Adrenal gland (tissue), 12 donors: ENCODE measurements around the gene TACR2. TPM values are rescaled to one million over a fixed set of nuclear protein-coding genes. Genes with fewer than 3 reads are reported as not detected.

Experiments used
- DNase-seq, 7 donors: peaks; one replicate each; pipeline ENCODE4 v3.0.0-alpha.2; 2019 to 2020
- H3K27ac ChIP-seq, 5 donors: fragments of 200-600 bp; sonication (generic) in 4 of 5; 1 replicate in 3 of 5; 2 replicates in 2 of 5; pipeline versions ENCODE4 v1.5.1 to v1.8.0; 2016 to 2020; ENCODE audit warnings: mild to moderate bottlenecking in 1 of 5
- H3K27me3 ChIP-seq: fragments of 200-600 bp; 2 replicates; pipeline ENCODE4 v1.8.0; 2021
- H3K36me3 ChIP-seq, 2 donors: fragments of 200-600 bp; replicated peaks in 1 of 2; 1 replicate in 1 of 2; 2 replicates in 1 of 2; pipeline versions ENCODE4 v1.5.1 to v1.8.0; 2018 to 2022
- H3K4me1 ChIP-seq, 2 donors: fragments of 200-600 bp; replicated peaks in 1 of 2; 1 replicate in 1 of 2; 2 replicates in 1 of 2; pipeline versions ENCODE4 v1.5.1 to v1.8.0; 2018 to 2021
- H3K4me3 ChIP-seq, 4 donors: fragments of 200-600 bp; sonication (generic) in 3 of 4; one replicate each; pipeline ENCODE4 v1.5.1; 2016 to 2018
- H3K9me3 ChIP-seq, 3 donors: fragments of 200-600 bp; sonication (generic) in 1 of 3; replicated peaks in 1 of 3; 1 replicate in 2 of 3; 2 replicates in 1 of 3; pipeline versions ENCODE4 v1.5.1 to v1.8.0; 2016 to 2021
- CTCF ChIP-seq, 6 experiments: fragments of 450-650 bp in 4 of 6; fragments of 200-600 bp in 2 of 6; sonication (generic) in 1 of 6; IDR thresholded peaks; 1 replicate in 5 of 6; 2 replicates in 1 of 6; pipeline versions ENCODE4 v1.5.1 to v1.8.0; 2016 to 2021; ENCODE audit warnings: antibody characterized with exemption in 6 of 6, mild to moderate bottlenecking in 2 of 6, moderate library complexity in 1 of 6
- POLR2A ChIP-seq, 2 donors: fragments of 450-650 bp; IDR thresholded peaks; one replicate each; pipeline ENCODE4 v1.6.1; 2017; ENCODE audit warnings: antibody characterized with exemption in 2 of 2, mild to moderate bottlenecking in 2 of 2, moderate library complexity in 1 of 2
- WGBS, 4 donors: extraction: QIAGEN DNeasy Blood & Tissue Kit in 2 of 4; methylation state at CpG; one replicate each; pipeline versions ENCODE4 v1.1.5 to v1.1.7; 2013 to 2017; 5-methylcytosine and 5-hydroxymethylcytosine counted together
- intact Hi-C, 2 donors: fragments of 100-400 bp; cut with DNase I; formaldehyde crosslinking; loops; one replicate each; pipeline versions ENCODE4 v1.14.1 to v1.15.0; 2022 to 2023
- polyA plus RNA-seq, 3 donors: library from polyadenylated mRNA; stranded (reverse); fragments of 200-250 nt in 2 of 3; fragments of 350-450 nt in 1 of 3; fragmentation: Illumina TruSeq in 1 of 3; extraction: RNeasy Lipid Tissue Mini Kit (QIAGEN cat#74804) in 1 of 3; gene quantifications; one replicate each; pipeline ENCODE4 v1.2.3, GENCODE V29; 2013 to 2014
- total RNA-seq, 9 donors: library from RNA; depleted of rRNA in 4 of 9; stranded (reverse); fragments of >200 nt in 4 of 9; fragments of 120-200 nt in 1 of 9; fragmentation: NEBNext Ultra II Directional in 1 of 9; extraction: Animal tissue kit (Norgen Biotek cat#: 25700) in 1 of 9; gene quantifications; one replicate each; pipeline versions ENCODE4 v1.1.0 to v1.2.4, GENCODE V29; 2013 to 2023
- donor health status: healthy with polysubstance abuse.
- donor health status: Bipolar disorder and iron deficiency.
- donor health status: DM: yes; HTN: yes; CAD: no.
- donor health status: DM: no; HTN: no; CAD: no.
- donor health status: DM: no; HTN: no; CAD: no.
- donor health status: DM: yes; HTN: yes; CAD: no.

The TACR2 gene
- total and polyA plus RNA-seq, 12 donors = 0.11 to 0.55 (median 0.35) TPM; not detected in 3

- Histone ChIP-seq H3K4me3 (no peak overlapping the region), H3K27ac (peak overlapping the region in 1 of 5 donors; percentile 30), H3K4me1 (no peaks in the 10 kb centered on the region), H3K9me3 (no peaks in the 10 kb centered on the region), H3K27me3 (no peaks in the 10 kb centered on the region), H3K36me3 (peaks cover 0 to 52% of the 10 kb centered on the region in 2 donors)
- peak; percentile 77 to 94 (median 87) for DNase-seq
- WGBS, 4 donors = 13 to 40% (median 15%) methylated on average over 2 to 7 of the region's 7 CpGs
- peak; percentile 87 to 99 (median 98) for TF ChIP-seq CTCF (IDR thresholded peaks at IDR 0.05)
- no peak for TF ChIP-seq POLR2A (IDR thresholded peaks at IDR 0.05)
- intact Hi-C loops = loop anchor here (2.0 to 5.0 kb wide), 2 partner anchors 154 to 155 kb away; no protein-coding TSS in a partner anchor
Observed at GRCh38 chr10:69392481-69393000, 24.2 kb downstream of the TACR2 start.

DNA sequence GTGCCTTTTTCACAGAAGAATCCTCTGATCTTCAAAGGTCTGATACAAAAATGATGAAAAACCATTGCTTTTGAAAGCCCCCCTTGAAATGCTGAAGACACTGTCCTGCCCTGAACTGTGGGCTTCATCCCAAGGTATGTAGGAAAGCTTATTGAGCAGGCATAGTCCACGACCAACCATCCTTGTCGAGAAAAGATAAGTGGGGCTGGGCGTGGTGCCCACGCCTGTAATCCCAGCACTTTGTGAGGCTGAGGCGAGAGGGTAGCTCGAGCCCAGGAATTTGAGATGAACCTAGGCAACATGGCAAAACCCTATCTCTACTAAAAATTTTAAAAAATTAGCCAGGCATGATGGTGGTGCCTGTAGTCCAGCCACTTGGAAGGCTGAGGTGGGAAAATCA, 25.6 kb downstream of the TACR2 start:
- WGBS, 4 donors = 79 to 88% (median 82%) methylated on average over 5 to 6 of the region's 6 CpGs
- DNase-seq = no peak
- Histone ChIP-seq H3K4me1 (no peaks in the 10 kb centered on the region), H3K36me3 (peaks cover 0 to 53% of the 10 kb centered on the region in 2 donors), H3K27me3 (no peaks in the 10 kb centered on the region), H3K9me3 (no peaks in the 10 kb centered on the region), H3K4me3 (no peak overlapping the region), H3K27ac (no peak overlapping the region)
- TF ChIP-seq CTCF (IDR thresholded peaks at IDR 0.05) (no peak), POLR2A (IDR thresholded peaks at IDR 0.05) (no peak)
- intact Hi-C loops = loop anchor here in 1 of 2 donors (5.0 kb wide), 1 partner anchor 154 kb away; no protein-coding TSS in a partner anchor

GRCh38 chr10:69389827-69390490, 26.8 kb downstream of the TACR2 start:
- no peak for TF ChIP-seq CTCF (IDR thresholded peaks at IDR 0.05)
- TF ChIP-seq POLR2A (IDR thresholded peaks at IDR 0.05) = no peak
- peaks cover 0 to 63% of the 10 kb centered on the region in 2 donors for H3K36me3 ChIP-seq

DNA sequence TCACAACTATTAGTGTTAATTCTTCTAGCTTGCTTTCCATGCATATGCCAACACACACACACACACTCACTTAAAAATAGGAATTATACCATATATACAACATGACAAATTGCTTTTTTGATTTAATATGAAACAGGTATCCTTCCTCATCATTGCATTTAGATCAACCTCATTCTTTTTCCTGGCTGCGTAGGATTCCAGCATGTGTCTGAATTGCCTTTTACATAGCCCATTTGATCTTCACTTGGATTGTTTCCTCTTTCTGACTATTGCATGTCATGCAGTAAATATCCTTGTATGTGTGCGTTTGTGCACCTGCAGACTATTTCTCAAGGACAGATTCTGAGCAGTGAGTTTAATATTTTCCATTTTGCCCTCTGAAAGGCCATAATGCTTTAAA, 28.2 kb downstream of the TACR2 start:
- intact Hi-C loops = no loop called here
- DNase-seq = no peak
- H3K36me3 ChIP-seq = peaks cover 0 to 63% of the 10 kb centered on the region in 2 donors
- H3K27ac ChIP-seq = no peak overlapping the region
- no peaks in the 10 kb centered on the region for H3K27me3 ChIP-seq
- 87 to 93% (median 89%) methylated on average over 2 of the region's 2 CpGs for WGBS, 4 donors
- H3K4me1 ChIP-seq = no peaks in the 10 kb centered on the region
- no peak overlapping the region for H3K4me3 ChIP-seq
- TF ChIP-seq POLR2A (IDR thresholded peaks at IDR 0.05) (no peak), CTCF (IDR thresholded peaks at IDR 0.05) (no peak)
- no peaks in the 10 kb centered on the region for H3K9me3 ChIP-seq

More at GRCh38 chr10:69389827-69390490, 26.8 kb downstream of the TACR2 start:
- no peak for DNase-seq
- no peaks in the 10 kb centered on the region for H3K27me3 ChIP-seq
- no peak overlapping the region for H3K4me3 ChIP-seq
- H3K4me1 ChIP-seq = no peaks in the 10 kb centered on the region
- WGBS, 4 donors = 73 to 82% (median 79%) methylated on average over 3 to 8 of the region's 8 CpGs
- H3K27ac ChIP-seq = no peak overlapping the region
- intact Hi-C loops = loop anchor here in 1 of 2 donors (5.0 kb wide), 1 partner anchor 153 kb away; no protein-coding TSS in a partner anchor
- H3K9me3 ChIP-seq = no peaks in the 10 kb centered on the region
